DND-41 (cell line): ENCODE measurements around the gene MDM1.

Experiments used
- ATAC-seq: fragments of 200-7000 bp; cut with Tn5 transposase; 3 replicates; pipeline ENCODE4 v1.9.1; 2021; ENCODE audit warnings: low read depth; ENCODE audit not compliant: insufficient read depth
- DNase-seq: peaks from one replicate; pipeline ENCODE4 v3.0.0-alpha.2; 2020
- H2AFZ ChIP-seq: 2 replicates; pipeline ENCODE4 v1.6.0; 2012; ENCODE audit warnings: low read depth, low read length
- H3K27ac ChIP-seq: 2 replicates; pipeline ENCODE4 v1.5.1; 2012; ENCODE audit warnings: low read length, inconsistent platforms
- H3K27me3 ChIP-seq: fragments of 200-600 bp; sonication (generic); 2 replicates; pipeline ENCODE4 v1.6.0; 2012; ENCODE audit warnings: low read length, mild to moderate bottlenecking, inconsistent platforms; ENCODE audit not compliant: insufficient read depth, poor library complexity
- H3K36me3 ChIP-seq: 2 replicates; pipeline ENCODE4 v1.5.1; 2012; ENCODE audit warnings: low read length, inconsistent platforms; ENCODE audit not compliant: insufficient read depth
- H3K4me1 ChIP-seq: 2 replicates; pipeline ENCODE4 v1.5.1; 2012; ENCODE audit warnings: mild to moderate bottlenecking, low read length; ENCODE audit not compliant: insufficient read depth
- H3K4me2 ChIP-seq: 2 replicates; pipeline ENCODE4 v1.6.0; 2012; ENCODE audit warnings: mild to moderate bottlenecking, moderate library complexity, low read length, inconsistent platforms; ENCODE audit not compliant: insufficient read depth
- H3K4me3 ChIP-seq, 2 experiments: fragments of 200-600 bp in 1 of 2; shearing (Covaris generic) in 1 of 2; 2 replicates each; pipeline ENCODE4 v1.5.1; 2012 to 2016; ENCODE audit warnings: inconsistent platforms in 2 of 2, low read length in 2 of 2, mild to moderate bottlenecking in 2 of 2, low read depth in 1 of 2, moderate library complexity in 1 of 2
- H3K79me2 ChIP-seq: 2 replicates; pipeline ENCODE4 v1.6.0; 2012; ENCODE audit warnings: low read length, inconsistent platforms; ENCODE audit not compliant: insufficient read depth
- H3K9ac ChIP-seq: 2 replicates; pipeline ENCODE4 v1.6.0; 2012; ENCODE audit warnings: low read depth, mild to moderate bottlenecking, inconsistent platforms, low read length, moderate library complexity
- H3K9me3 ChIP-seq: 2 replicates; pipeline ENCODE4 v1.5.1; 2012; ENCODE audit warnings: low read length, moderate library complexity, mild to moderate bottlenecking, inconsistent platforms; ENCODE audit not compliant: insufficient read depth, severe bottlenecking
- H4K20me1 ChIP-seq: 2 replicates; pipeline ENCODE4 v1.6.0; 2012; ENCODE audit warnings: low read length; ENCODE audit not compliant: insufficient read depth
- CTCF ChIP-seq: IDR thresholded peaks from 2 replicates; pipeline ENCODE4 v1.5.1; 2012; ENCODE audit warnings: borderline replicate concordance, low read length, moderate library complexity, mild to moderate bottlenecking; ENCODE audit not compliant: poor library complexity, severe bottlenecking; ENCODE audit errors: extremely low read depth
- EZH2 ChIP-seq: IDR thresholded peaks from 3 replicates; pipeline ENCODE4 v1.6.1; 2012; ENCODE audit warnings: borderline replicate concordance, low read depth, mild to moderate bottlenecking, moderate library complexity, low read length, inconsistent platforms; ENCODE audit not compliant: severe bottlenecking

The MDM1 gene

GRCh38 chr12:68349220-68349621, 17.1 kb upstream of the MDM1 start:
- no peak overlapping the region for H3K27ac ChIP-seq
- no peak overlapping the region for H3K4me3 ChIP-seq
- H2AFZ ChIP-seq: no peak overlapping the region
- no peak for ATAC-seq
- peaks cover 2% of the 10 kb centered on the region; the same call in 1 of the 2 replicates for H3K4me1 ChIP-seq
- H3K4me2 ChIP-seq: no peak overlapping the region
- no peaks in the 10 kb centered on the region for H3K36me3 ChIP-seq
- TF ChIP-seq EZH2 (no peak), CTCF (no peak)
- H3K9me3 ChIP-seq: no peaks in the 10 kb centered on the region
- no peaks in the 10 kb centered on the region for H3K79me2 ChIP-seq
- no peaks in the 10 kb centered on the region for H4K20me1 ChIP-seq
- no peak for DNase-seq
- H3K9ac ChIP-seq: no peak overlapping the region
- peaks cover 9% of the 10 kb centered on the region for H3K27me3 ChIP-seq

- Histone ChIP-seq H3K9ac (no peak overlapping the region), H4K20me1 (no peaks in the 10 kb centered on the region), H3K4me3 (no peak overlapping the region), H3K36me3 (no peaks in the 10 kb centered on the region), H3K9me3 (no peaks in the 10 kb centered on the region), H2AFZ (no peak overlapping the region), H3K4me2 (no peak overlapping the region), H3K27me3 (peaks cover 13% of the 10 kb centered on the region), H3K27ac (no peak overlapping the region), H3K79me2 (no peaks in the 10 kb centered on the region), H3K4me1 (peaks cover 4% of the 10 kb centered on the region)
- TF ChIP-seq EZH2 (no peak), CTCF (no peak)
- no peak for DNase-seq
- ATAC-seq: no peak
Observed at GRCh38 chr12:68348419-68348818, 16.3 kb upstream of the MDM1 start.

GRCh38 chr12:68345763-68346162, 13.6 kb upstream of the MDM1 start:
- no peaks in the 10 kb centered on the region for H3K36me3 ChIP-seq
- DNase-seq: no peak

More at GRCh38 chr12:68345763-68346162, 13.6 kb upstream of the MDM1 start:
- no peak for TF ChIP-seq CTCF
- no peak for TF ChIP-seq EZH2
- H3K4me2 ChIP-seq: no peak overlapping the region
- no peaks in the 10 kb centered on the region for H3K9me3 ChIP-seq
- no peak overlapping the region for H3K9ac ChIP-seq
- H4K20me1 ChIP-seq: no peaks in the 10 kb centered on the region
- H3K79me2 ChIP-seq: no peaks in the 10 kb centered on the region
- H3K27me3 ChIP-seq: peaks cover 16% of the 10 kb centered on the region
- H2AFZ ChIP-seq: no peak overlapping the region
- H3K27ac ChIP-seq: no peak overlapping the region
- H3K4me3 ChIP-seq: no peak overlapping the region
- ATAC-seq: no peak
- peaks cover 12% of the 10 kb centered on the region for H3K4me1 ChIP-seq
